ENCODE measurements around the gene DISP3.
"Not testable (repeated sequence)": the region's sequence is repeated elsewhere in the genome, so short reads cannot be mapped to it uniquely, and the experiment has no call there.

- TF ChIP-seq CTCF (optimal IDR thresholded peaks at IDR 0.05 in 1 of 3, IDR thresholded peaks at IDR 0.05 in 1 of 3, conservative IDR thresholded peaks at IDR 0.05 in 1 of 3; ENCODE audit: extremely low read depth in 1 of 3, insufficient read depth in 2 of 3, low read length in 3 of 3); EZH2 (IDR thresholded peaks at IDR 0.05; ENCODE audit: low read length): not testable (repeated sequence)
Measured at GRCh38 chr1:11580049-11580448, 101.1 kb downstream of the DISP3 start.
